Measurements from ENCODE around the gene AGBL3.
A peak's percentile ranks its signal among the peaks of the same experiment; 100 is the strongest.

The AGBL3 gene

DNA sequence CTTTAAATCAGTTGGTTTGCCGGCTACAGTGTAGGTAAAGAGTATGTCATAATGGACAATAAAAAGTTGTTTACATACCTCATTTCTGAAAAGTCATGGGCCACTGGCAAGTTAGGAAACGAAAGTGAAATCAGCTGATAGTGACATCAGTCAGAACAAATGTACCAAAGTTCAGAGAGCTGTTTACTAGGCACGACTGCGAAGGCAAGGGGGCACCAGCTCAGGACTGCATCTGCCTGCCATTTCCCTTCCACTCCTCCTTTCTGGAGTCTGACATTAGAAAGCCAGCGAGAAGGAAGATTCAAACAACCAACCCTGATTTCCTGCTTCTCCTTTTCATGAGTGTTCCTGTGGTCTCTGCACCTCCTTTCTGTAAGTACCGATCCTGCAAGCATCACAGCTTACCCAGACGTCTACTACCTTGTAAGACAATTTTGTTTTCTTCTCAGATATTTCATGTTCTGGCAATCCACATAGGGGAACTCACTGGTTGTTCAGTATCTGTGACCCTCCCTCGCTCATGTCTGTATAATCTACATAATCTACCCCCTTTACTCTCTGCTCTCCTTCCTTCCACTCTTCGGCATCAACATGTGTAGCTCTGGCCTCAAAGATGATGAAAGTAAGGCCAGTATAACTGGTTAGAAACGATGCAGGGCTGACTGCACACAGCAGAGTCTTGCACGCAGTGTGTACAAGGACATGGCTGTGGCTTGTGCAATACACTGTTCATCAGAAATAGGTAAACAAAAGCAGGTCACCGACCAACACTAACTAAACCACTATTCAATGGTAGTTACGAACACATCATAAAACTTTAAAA lies 161.8 kb downstream of the AGBL3 start, which contains the start of gene TMEM140:
TSS of gene TMEM140 (plus strand) at position 174 of the 823 bp plus-strand sequence. CDS start 16,370 bp downstream, outside the sequence.
- peak; percentile 60 for DNase-seq (ENCODE audit: low spot score)

DNA sequence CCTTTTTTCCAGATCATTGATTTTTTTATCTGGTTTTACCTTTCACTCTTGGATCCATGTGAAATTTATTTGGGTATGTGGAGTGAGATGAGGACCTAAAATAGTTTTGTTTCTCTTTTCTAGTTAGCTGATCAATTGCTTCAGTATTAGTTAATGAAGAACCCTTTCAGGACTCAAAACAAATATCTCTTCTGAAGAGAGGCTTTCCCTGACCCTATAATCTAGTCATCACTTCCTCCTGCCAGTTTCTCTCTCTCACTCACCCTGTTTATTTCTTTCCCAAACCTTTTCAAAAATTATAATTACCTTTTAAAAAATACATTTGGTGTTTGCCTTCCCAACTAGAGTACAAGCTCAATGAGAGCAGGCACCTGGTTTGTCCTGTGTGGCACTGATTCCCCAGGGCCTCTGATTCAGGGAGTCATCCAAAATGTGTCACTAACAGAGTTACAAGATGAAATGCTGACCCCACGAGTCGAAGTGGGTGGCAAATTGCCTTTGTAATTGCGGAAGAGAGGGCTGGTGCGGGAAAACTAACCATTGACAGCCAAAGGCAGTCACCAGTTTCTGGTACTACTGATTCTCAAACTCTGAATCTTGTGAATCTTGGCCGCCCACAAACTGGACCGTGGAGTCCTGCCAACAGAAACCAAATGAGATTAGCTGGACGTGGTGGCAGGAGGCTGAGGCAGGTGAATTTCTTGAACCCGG lies 163.9 kb downstream of the AGBL3 start:
- DNase-seq (ENCODE audit: low spot score): no peak

DNA sequence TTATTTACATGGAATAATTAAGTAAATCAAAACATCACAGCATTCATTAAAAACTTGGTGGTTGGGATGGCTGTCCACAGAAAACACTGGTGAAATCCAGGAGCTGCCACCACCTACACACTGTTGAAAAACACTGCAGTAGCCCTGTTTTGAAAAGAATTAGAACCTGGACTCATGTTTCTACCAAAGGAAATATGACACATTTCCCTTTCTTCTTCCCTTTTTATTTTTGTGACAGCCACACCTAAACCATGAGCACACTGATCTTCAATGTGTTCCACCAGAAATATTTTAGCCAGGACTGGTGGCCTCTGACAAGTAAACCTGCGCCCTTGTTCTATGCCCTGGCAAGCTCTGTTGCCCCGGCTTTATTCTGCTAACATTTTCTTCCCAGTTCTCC lies 164.8 kb downstream of the AGBL3 start:
- no peak for DNase-seq (ENCODE audit: low spot score)

DNA sequence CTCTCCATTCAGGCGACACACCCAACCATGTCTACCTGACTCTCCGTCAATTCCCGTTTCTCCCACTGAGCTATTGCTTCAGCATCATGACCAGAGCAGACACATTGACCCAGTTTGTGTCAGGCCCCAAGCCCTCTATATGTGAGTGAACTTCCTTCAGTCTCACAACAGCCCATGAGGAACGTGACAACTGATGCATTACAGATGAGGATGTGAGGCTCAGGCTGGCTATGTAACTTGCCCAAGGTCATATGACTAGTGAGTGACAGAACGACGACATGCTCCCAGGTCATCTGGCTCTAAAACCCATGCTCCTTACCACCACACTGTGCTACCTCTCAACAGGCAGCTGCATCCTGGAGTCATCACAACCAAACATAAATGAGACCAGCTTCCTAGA lies 165.2 kb downstream of the AGBL3 start:
- DNase-seq (ENCODE audit: low spot score): no peak

DNA sequence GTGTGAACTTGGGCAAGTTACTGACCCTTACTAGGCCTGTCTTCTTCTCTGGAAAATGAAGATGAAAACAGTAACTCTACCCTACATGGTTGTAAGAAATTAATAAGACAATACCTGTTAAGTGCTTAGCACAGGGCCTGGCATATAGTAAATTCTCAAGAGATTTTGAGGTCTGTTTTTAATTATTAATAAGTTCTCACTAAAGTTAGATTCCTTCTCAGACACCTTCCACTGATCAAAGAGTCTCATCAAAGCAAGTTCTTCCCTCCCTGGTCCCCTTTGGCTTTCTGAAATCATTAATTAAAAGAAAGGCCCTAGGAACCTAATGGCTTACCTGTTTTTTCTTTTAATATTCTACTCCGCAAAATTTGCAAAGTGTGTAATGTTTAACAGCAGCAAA lies 166.1 kb downstream of the AGBL3 start:
- no peak for DNase-seq (ENCODE audit: low spot score)

DNA sequence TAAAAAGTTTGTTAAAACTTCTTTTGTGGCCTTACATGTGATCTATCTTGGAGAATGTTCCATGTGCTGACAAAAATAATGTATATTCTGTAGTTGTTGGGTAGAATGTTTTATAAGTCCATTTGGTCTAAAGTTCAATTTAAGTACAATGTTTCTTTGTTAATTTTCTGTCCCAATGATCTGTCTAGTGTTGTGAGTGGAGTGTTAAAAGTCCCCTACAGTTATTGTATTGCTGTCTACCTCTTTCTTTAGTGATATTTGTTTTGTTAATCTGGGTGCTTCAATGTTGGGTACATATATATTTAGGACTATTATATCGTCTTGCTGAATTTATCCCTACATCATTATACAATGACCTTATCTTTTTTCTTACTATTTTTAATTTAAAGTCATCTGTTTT lies 168.4 kb downstream of the AGBL3 start:
- no peak for DNase-seq (ENCODE audit: low spot score)

DNA sequence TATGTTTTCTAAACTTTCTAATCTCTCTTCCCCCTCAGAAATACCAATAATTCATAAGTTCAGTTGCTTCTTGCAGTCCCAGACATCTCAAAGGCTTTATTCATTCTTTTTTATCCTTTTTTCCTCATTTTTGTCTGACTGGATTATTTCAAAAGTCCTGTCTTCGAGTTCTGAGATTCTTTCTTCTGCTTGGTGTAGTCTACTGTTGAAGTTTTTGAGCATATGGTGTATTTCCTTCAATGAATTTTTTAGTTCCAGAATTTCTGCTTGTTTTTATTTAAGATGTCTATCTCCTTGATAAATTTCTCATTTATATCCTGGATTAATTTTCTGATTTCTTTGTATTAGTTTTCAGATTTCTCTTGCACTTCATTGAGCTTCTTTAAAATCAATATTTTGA lies 170.0 kb downstream of the AGBL3 start:
- DNase-seq (ENCODE audit: low spot score): no peak

DNA sequence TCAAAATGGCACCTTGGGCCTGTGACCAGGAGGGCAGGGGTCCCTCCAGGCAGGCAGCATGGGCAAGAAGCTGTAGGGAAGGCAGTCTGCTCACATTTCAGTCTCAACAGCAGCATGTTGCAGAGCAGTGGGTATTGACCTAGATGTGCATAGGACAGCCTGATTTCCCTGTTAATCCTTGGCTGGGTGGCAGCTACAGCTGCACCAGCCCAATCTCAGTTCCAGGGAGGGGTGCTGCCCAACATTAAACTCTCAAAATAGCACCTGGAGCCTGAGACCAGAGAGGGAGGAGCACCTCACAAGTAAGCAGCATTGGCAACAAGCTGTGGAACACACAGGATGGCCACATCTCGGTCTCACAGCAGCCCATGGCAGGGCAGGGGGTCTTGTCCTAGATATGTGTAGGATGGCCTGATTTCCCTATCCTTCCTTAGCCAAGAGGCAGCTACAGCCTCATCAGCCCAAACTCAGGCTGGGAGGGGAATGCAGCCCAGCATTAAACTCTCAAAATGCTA lies 171.9 kb downstream of the AGBL3 start:
- DNase-seq (ENCODE audit: low spot score): no peak

DNA sequence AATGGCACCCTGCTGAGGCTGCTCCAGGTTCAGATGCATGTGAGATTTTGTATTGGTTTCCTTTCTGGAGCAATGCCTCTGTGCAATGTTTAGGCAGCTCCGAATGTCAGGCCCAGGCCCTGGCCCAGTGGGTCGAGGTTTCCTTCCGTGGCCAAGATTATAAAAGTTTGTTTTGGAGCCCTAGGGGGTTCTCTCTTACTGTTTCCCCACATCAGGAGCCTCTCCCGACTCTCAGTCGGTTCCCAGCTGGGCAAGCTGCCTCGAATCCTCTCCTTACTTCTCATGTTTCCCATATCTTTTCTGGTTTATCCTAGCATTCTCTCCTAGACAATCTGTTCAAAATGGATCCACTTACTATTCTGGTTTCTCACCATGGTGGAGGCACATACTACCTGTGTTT lies 172.6 kb downstream of the AGBL3 start:
- DNase-seq (ENCODE audit: low spot score): no peak

DNA sequence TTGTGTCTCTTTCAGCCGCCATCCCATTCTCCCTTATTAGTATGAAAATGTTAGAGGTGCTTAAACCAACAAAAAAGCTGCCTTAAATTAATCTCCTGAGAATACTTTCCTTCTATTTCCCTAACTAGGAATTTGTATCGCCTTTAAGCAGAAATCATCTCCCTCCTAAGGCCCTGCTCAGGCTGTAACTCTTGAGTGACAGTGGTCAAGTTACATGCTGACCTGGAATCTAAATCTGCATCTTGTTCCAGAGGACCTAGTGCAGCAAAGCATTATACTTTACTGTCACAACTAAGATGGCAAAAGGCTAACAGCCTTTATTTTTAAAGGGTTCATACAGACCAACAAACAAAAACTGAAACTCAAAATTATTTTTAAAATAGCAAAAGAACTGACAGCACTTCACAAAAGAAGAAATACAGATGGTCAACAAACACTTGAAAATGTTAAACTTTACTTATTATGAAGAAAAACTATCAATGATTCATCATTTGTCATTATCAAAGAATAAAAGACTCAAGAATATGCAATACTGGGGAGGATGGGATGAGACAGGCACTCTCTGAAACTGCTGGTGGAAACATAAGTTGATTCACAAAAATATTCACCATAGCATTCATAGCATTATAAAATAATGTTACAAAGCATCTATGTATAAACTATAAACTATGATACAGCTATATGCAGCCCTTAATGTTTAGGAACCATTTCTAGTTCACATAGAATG lies 173.2 kb downstream of the AGBL3 start:
- DNase-seq (ENCODE audit: low spot score): no peak

DNA sequence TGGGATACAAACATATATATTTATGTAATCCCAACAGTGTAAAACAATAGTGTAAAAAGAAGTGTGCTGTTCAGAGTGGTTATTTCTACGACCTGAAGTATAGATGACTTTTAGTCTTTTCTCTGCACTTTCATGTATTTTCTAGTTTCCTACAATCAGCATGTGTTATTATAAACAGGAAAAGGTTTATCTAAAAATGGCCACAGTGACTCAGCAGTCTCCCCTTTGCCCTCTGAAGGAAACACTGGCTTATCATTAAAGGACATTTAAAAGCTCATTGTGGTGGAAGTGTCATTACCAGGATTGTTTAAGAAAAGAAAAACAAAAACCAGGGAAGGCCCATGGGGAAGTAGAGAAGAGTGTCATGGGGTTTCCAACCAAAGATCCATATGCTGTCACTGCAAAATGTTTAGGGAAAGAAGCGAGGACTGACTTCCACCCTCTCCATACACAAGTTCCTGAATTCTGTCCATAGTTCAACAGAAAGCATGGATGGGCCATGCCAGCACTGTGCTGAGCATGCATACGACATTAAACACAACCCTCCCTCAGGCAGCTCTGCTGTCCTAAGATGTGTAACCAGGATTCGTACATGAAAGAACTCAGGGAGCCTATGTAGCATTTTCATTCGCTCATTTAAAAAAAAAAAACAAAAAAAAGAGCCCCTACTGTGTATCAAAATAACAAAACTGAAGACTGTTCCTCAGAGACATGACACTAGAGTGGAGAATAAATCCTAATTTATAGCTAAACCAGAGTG lies 174.0 kb downstream of the AGBL3 start:
- no peak for DNase-seq (ENCODE audit: low spot score)

DNA sequence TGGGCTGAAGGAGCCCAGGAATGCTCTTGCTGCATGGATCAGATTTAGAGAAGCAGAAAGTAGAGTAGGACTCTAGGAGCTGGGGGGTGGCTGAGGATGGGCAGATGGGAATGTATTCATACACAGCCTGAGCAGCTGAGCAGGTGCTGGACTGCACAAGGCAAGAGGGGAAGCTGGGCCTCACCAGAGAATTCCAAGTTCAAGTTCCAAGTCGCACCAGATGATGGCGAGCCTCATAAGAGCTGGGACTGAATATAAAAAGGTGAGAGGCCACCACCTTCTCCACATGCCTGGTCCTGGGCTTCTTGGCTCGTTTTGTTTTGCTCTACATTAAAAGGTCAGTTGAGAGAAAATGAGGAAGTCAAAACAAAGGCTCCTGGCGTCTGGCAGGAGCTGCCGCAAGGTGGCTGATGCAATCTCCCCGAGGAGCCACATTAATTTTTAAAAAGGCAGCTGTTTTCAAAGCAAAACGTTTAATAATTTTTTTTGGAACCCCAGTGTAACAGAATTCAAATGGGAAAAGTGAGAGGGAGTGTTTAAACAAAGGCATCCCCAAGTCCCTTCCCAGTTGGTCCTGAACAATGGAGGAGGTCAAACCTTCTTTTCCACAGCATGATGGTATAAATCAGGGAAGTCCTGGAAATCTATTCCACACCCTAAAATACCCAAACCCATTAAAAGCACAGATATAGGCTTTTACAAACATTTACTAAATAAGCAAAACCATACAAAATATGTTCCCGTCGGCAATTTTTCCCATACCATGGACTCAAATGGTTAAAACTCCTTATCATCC lies 174.7 kb downstream of the AGBL3 start:
- DNase-seq (ENCODE audit: low spot score): no peak

DNA sequence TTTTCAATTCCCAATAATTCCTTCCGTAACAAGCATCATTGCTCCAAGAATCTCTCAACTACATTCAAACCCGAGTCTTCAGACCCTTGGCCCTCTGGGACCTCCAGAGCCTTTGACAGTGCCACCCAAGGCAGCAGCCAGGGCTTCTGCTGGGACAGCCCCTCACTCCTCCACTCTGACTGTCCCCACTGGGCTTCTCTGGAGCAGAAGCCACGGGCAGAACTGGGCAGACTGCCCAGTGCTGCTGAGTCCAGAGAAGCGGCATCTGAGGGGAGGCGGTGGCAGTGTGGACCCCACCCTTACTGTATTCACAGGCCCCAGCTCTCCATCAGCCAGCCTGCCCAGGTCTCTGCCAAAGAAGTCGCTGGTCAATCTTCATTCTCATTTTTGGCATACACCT lies 175.4 kb downstream of the AGBL3 start:
- DNase-seq (ENCODE audit: low spot score): no peak

DNA sequence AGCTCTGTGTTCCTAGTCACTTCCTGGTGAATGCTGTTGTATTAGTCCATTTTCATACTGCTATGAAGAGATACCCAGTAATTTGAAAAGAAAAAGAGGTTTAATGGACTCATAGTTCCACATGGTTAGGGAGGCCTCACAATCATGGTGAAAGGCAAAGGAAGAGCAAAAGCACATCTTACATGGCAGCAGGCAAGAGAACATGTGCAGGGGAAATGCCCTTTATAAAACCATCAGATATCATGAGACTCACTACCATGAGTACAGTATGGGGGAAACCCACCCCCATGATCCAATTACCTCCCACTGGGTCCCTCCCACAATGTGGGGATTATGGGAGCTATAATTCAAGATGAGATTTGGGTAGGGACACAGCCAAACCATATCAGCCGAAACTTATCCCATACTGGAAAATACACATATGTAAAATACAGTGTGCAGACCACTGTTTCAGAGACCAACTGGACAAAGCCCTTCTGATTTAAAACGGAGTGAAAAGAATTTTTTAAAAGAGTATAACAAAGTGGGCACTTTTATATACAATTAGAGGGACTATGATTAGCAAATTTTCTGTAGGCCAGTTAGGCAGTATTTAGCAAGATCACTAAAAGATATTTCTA lies 176.2 kb downstream of the AGBL3 start:
- no peak for DNase-seq (ENCODE audit: low spot score)

DNA sequence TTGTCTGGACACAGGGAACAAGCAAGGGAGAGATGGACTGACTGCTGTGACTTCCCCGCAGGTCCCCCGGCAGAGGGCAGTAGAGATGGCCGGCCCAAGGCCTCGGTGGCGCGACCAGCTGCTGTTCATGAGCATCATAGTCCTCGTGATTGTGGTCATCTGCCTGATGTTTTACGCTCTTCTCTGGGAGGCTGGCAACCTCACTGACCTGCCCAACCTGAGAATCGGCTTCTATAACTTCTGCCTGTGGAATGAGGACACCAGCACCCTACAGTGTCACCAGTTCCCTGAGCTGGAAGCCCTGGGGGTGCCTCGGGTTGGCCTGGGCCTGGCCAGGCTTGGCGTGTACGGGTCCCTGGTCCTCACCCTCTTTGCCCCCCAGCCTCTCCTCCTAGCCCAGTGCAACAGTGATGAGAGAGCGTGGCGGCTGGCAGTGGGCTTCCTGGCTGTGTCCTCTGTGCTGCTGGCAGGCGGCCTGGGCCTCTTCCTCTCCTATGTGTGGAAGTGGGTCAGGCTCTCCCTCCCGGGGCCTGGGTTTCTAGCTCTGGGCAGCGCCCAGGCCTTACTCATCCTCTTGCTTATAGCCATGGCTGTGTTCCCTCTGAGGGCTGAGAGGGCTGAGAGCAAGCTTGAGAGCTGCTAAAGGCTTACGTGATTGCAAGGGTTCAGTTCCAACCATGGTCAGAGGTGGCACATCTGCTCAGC lies 178.2 kb downstream of the AGBL3 start:
- peak; percentile 5 for DNase-seq (ENCODE audit: low spot score)

DNA sequence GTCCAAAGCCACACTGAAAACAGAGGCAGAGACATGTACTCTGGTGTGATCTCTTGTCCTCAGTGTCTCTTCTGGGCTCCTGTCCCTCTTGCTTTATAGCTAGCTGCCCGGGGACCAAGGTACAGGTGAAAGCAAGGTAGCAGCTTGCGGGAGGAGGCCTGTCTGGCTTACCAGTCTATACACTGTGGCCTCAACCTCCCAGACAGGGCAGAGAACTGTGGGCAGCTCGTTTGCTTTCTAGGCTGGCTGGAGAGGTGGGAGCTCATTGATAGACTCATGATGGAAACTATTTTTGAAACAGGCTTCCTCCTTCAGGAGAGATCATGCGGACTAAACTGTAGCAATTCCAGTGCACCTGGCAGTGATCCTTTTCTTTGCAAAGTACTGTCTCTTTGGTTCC lies 179.6 kb downstream of the AGBL3 start:
- DNase-seq (ENCODE audit: low spot score): no peak

DNA sequence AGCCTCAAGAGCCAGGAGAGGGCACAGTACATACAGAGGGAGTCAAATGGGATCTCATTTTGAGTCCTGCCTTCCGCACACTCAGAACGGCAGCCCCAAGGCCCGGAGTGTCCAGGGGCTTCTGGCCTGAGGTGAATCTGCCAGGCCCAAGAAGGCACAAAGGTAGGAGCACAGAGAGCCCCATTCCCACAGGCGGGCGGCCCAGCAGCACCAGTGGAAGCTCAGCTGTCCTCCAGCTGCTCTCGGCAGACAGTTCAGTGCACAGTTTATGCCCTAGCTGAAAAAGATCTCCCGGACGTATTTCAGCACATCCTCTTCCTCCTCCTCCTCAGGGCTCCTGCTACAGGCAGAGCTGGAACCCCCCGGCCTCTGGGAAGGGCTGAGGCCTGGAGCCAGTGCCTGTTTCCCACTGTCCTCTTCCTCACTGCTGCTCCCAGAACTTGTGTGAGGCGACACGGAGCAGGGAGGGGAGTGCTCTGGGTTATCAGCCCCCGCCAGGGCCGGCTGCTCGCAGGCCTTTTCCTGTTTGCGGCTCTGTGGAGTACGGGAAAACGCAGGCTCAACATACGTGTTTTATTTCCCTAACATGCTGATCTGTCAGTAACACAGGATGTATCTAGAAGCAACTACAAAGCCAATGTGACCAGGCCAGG lies 180.2 kb downstream of the AGBL3 start:
- peak; percentile 0 for DNase-seq (ENCODE audit: low spot score)

DNA sequence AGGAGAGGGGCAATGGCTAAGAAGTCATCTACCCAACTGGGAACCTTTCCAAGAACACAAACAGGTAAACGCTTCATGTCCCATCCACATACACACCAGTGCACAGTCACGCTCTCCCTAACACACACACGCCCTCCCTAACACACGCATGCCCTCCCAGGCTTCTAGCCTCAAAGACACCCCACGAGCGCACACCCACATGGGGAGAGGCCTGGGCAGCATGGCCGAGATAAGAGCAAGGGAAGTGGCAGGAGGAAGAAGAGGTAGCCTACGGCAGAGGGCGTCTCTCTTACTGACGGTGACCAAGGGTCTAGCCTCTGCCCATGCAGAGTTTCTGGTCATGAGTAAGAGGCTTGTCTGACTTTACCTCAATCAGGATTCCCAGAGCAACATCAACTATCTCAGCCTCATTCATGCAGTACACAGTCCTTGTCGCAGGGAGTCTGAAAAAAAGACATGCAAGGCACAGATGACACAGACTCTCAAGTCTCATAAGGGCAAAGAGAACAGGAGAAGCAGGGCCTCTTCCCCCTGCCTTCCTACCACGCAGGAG lies 181.1 kb downstream of the AGBL3 start:
- DNase-seq (ENCODE audit: low spot score): peak; percentile 1

DNA sequence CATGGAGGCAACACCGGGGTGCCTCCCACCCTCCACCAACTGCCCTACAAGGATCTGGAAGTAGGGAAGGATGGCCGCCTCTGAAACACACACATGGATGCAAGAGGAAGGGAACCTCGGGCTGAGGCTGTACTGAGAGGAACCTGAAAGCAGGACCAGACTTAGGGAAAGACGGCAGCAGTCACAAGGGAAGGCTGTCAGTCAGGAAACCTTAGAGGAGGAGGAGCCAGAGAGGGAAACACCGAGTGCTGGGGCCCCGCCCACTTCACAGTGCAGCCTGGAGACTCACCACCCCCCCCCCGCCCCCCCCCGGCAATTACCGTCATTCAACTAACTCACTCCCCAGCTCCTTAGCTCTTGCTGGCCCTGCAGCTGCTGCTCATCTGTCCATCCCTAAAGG lies 181.7 kb downstream of the AGBL3 start:
- peak; percentile 10 for DNase-seq (ENCODE audit: low spot score)
